ENCODE measurements around the gene EHD2. TPM values are rescaled to one million over a fixed set of nuclear protein-coding genes. Genes with fewer than 3 reads are reported as not detected.
A peak's percentile ranks its signal among the peaks of the same experiment; 100 is the strongest.
"Not testable (repeated sequence)": the region's sequence is repeated elsewhere in the genome, so short reads cannot be mapped to it uniquely, and the experiment has no call there.

The EHD2 gene
- total RNA-seq, 1 donor from 2014 or later: 73.6 TPM

DNA sequence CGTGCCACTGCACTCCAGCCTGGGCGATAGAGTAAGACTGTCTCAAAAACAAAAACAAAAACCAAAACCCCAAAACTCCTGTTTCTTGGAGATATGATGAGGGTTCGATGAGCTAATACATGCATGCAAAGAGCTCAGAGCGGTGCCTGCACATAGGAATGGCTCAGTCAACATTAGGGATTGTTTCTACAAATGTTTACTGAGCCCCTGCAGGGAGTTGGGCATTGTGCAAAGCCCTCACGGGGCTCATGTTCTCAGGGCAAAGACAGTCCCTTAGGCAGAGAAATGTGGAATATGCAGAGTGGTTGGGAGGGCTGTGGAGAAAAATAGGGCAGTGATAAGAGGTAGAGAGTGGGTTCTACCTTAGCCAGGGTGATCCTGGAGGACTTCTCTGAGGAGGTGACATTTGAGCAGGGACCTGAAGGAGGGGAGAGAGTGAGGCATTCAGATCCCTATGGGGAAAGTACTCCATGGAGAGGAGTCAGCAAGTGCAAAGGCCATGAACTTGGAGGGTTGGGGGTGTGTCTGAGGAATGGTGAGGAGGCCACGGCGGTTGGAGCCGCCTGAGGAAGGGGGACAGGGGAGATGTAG, 1.5 kb upstream of the EHD2 start:
- DNase-seq (ENCODE audit: low read depth in 2 of 2): no peak

DNA sequence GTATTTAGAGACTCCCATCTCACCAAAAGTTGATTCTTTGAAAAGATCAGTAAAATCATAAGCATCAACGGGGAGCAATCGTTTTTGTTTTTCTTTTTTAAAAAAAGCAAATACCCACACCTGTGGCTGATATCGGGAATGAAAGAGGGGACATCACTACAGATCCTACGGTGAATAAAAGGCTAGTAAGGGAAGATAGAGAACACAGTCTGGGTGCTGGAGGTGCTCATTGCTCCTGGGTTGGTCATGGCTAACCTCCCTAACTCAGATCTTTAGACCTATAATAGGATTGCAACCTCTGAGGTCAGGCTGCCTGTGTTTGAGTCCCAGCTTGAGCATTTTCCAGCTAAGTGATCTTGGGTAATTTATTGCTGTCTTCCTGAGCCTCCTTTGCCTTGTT, 1.1 kb downstream of the EHD2 start:
- peak in 1 of 2 donors; percentile 25 for DNase-seq (ENCODE audit: low read depth in 2 of 2)

GRCh38 chr19:47714855-47715254, 1.6 kb downstream of the EHD2 start:
- DNase-seq (ENCODE audit: low read depth in 2 of 2): not testable (repeated sequence)

GRCh38 chr19:47716270-47716937, 3.2 kb downstream of the EHD2 start:
- DNase-seq (ENCODE audit: low read depth in 2 of 2): no peak

DNA sequence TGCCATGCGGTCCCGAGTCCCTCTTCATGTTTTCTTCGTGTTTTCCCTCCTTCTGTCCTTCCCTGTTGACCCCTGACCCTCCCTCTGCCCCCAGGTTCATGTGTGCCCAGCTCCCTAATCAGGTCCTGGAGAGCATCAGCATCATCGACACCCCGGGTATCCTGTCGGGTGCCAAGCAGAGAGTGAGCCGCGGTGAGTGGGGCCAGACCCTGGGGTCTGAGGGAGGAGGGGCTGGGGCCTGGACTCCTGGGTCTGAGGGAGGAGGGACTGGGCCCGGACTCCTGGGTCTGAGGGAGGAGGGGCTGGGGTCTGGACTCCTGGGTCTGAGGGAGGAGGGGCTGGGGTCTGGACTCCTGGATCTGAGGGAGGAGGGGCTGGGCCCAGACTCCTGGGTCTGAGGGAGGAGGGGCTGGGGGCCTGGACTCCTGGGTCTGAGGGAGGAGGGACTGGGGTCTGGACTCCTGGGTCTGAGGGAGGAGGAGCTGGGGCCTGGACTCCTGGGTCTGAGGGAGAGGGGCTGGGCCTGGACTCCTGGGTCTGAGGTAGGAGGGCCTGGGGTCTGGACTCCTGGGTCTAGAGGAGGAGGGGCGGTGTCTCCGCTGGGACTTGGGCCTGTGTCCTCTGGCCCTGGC, 5.3 kb downstream of the EHD2 start:
- not testable (repeated sequence) for DNase-seq (ENCODE audit: low read depth in 2 of 2)

GRCh38 chr19:47719047-47719859, 6.0 kb downstream of the EHD2 start:
- DNase-seq (ENCODE audit: low read depth in 2 of 2): peak; percentile 75 to 87

- no peak for DNase-seq (ENCODE audit: low read depth in 2 of 2)
Observed at GRCh38 chr19:47720669-47721422, 7.6 kb downstream of the EHD2 start.

DNA sequence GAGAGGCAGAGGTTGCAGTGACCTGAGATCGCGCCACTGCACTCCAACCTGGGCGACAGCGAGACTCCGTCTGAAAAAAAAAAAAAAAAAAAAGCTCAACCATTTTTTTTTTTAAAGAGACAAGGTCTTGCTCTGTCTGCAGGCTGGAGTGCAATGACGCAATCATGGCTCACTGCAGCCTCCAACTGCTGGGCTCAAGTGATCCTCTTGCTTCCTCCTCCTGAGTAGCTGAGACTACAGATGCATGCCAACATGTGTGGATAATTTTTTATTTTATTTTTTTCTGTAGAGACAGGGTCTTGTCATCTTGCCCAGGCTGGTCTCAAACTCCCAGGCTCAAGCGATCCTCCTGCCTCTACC, 10.3 kb downstream of the EHD2 start:
- no peak for DNase-seq (ENCODE audit: low read depth in 2 of 2)

DNA sequence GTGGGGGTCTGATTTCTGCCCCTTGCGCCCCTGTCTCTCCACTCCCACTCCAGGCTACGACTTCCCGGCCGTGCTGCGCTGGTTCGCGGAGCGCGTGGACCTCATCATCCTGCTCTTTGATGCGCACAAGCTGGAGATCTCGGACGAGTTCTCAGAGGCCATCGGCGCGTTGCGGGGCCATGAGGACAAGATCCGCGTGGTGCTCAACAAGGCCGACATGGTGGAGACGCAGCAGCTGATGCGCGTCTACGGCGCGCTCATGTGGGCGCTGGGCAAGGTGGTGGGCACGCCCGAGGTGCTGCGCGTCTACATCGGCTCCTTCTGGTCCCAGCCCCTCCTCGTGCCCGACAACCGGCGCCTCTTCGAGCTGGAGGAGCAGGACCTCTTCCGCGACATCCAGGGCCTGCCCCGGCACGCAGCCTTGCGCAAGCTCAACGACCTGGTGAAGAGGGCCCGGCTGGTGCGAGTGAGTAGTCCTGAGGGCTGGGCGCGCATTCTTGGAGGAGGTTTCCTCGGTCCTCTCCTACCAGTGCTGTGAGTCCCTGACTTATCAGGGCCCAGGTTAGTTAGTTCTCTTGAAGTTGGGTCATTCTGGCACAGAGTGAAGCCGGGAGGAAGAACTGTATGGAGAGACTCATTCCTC, 12.7 kb downstream of the EHD2 start:
- DNase-seq (ENCODE audit: low read depth in 2 of 2): no peak

GRCh38 chr19:47726467-47726866, 13.2 kb downstream of the EHD2 start:
- DNase-seq (ENCODE audit: low read depth in 2 of 2): no peak

DNA sequence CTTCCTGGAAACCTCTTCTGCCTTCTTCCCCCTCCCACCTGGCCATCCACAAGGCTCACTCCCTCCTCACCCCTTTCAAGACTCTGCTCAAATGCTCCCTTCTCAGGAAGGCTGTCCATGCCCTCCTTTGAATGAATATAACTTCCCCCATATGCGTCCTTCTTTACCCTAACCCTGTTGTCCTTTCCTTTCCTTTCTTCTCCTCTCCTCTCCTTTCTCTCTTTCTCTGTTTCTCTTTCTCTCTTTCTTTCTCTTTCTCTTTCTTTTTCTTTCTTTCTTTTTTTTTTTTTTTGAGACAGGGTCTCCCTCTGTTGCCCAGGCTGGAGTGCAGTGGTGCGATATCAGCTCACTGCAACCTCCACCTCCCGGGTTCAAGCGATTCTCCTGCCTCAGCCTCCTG, 15.1 kb downstream of the EHD2 start:
- DNase-seq (ENCODE audit: low read depth in 2 of 2): not testable (repeated sequence)

DNA sequence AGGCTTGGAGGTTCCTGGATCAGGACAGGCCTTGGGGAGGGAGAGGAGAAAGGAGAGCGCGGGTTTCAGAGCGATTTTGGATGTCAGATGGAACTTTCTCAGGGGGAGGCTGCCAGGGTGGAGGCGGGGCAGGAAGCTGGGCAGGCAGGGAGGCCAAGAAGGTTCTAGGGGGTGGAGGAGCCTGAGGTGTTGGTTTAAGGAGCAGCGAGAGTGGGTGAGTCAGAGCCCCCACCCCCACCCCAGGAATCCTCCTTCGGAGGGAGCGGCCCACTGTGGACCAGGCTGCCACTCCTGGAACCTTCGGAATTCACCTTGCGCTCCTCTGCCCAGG, 16.2 kb downstream of the EHD2 start:
- peak in 1 of 2 donors; percentile 77 for DNase-seq (ENCODE audit: low read depth in 2 of 2)

GRCh38 chr19:47729799-47730520, 16.7 kb downstream of the EHD2 start:
- peak; percentile 92 to 95 for DNase-seq (ENCODE audit: low read depth in 2 of 2)

GRCh38 chr19:47730521-47730889, 17.3 kb downstream of the EHD2 start:
- DNase-seq (ENCODE audit: low read depth in 2 of 2): no peak

- no peak for DNase-seq (ENCODE audit: low read depth in 2 of 2)
Observed at GRCh38 chr19:47730910-47731309, 17.7 kb downstream of the EHD2 start.

DNA sequence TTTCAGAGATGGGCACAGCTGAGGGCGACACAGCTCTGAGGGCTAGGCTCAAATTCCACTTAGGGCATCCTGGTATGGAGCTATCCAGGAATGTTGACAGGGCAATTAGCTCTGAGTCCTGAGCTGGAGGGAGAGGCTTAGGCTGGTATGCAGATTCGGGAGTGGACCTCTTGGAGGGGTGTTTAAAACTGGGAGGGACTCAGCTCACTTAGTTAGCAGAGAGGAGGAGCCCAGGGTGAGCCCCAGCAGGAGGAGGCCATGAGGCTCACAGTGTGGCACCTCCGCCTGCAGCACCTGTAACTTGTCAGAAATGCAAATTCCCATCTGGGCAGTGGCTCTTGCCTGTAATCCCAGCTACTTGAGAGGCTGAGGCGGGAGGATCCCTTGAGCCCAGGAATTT, 21.9 kb downstream of the EHD2 start:
- no peak for DNase-seq (ENCODE audit: low read depth in 2 of 2)

GRCh38 chr19:47740866-47741519, 27.8 kb downstream of the EHD2 start:
- DNase-seq (ENCODE audit: low read depth in 2 of 2): no peak

GRCh38 chr19:47741544-47742140, 28.4 kb downstream of the EHD2 start:
- DNase-seq (ENCODE audit: low read depth in 2 of 2): peak in 1 of 2 donors; percentile 59

DNA sequence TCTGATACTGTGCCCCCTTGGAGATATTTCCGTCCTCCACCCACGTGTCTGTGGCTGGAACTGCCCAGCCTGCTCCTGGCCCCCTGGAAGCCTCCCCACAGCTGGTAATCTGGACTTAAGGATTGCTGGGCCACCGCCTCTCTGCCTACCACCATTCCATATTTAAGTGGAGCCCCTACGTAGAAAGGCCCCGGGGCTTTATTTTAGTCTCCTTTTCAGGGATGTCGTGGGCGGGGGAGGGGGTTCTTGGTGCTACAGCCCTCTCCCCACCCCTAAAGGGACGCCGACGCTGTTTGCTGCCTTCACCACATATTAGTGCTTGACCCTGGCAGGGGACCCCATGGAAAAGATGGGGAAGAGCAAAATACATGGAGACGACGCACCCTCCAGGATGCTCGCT, 29.4 kb downstream of the EHD2 start:
- DNase-seq (ENCODE audit: low read depth in 2 of 2): peak in 1 of 2 donors; percentile 45

Data from dermis microvascular lymphatic vessel endothelial cell (primary cell).